NOMO-1 treated with DMSO at 0.1 percent for 48 hours (cell line): Measurements from ENCODE around the gene OR51L1.
"Not testable (repeated sequence)": the region's sequence is repeated elsewhere in the genome, so short reads cannot be mapped to it uniquely, and the experiment has no call there.

Experiments
- DNase-seq: peaks from one replicate; lab custom pipeline; 2025; ENCODE audit not compliant: unreplicated experiment; lab: John Stamatoyannopoulos, UW

Gene OR51L1, protein sequence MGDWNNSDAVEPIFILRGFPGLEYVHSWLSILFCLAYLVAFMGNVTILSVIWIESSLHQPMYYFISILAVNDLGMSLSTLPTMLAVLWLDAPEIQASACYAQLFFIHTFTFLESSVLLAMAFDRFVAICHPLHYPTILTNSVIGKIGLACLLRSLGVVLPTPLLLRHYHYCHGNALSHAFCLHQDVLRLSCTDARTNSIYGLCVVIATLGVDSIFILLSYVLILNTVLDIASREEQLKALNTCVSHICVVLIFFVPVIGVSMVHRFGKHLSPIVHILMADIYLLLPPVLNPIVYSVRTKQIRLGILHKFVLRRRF

DNA sequence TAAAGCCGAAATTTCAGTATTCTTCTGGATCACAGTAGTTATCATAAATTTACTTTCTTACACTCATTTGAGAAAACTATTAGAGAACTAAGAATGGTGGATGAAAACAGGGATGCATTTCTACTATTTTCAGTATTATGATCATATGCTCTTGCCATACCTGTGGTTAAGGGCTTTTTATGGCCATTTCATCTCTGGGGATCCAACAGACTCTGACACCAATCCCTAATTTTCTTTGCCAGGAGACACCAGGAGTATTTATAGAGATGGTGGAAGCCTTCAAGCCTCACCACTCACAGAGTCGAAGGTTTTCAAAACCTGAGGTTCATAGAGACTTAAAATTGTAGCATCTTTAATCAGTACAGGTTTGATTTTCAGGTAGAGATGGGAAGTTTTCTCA is at the start of gene OR51L1:
Gene OR51L1 (plus strand): TSS at position 301 of the 400 bp plus-strand sequence. CDS start 4,132 bp downstream, outside the sequence.
- DNase-seq: no peak

GRCh38 chr11:4947505-4947904 is 47.1 kb upstream of the OR51L1 start, which contains the start of gene OR51A4:
TSS of gene OR51A4 (minus strand) at chr11:4947605. CDS start at chr11:4947100, 505 bp downstream.
- no peak for DNase-seq

- DNase-seq: not testable (repeated sequence)
Measured at GRCh38 chr11:4955613-4956012, 39.0 kb upstream of the OR51L1 start, which contains the start of gene OR51A2. TSS of gene OR51A2 (minus strand) at chr11:4955713. CDS start at chr11:4955713, 0 bp downstream.

DNA sequence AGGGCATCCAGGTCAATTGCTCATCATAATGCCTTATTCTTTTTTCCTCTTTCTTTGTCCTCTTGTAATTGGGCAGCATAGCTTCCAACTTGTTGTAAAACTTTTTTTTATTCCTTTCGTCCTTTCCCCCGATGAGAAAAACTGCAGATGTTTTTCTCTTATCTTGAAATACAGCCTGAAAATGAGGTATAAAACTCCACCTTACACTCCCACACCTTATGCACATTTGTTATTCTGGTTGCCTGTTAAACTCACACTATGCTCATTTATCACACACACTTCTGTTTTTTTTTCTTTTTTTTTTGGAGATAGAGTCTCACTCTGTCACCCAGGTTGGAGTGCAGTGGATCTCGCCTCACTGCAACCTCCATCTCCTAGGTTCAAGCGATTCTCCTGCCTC is 37.3 kb upstream of the OR51L1 start:
- no peak for DNase-seq

GRCh38 chr11:4960877-4961276 is 33.8 kb upstream of the OR51L1 start:
- no peak for DNase-seq

- DNase-seq: no peak
Measured at GRCh38 chr11:4962816-4963215, 31.8 kb upstream of the OR51L1 start.

GRCh38 chr11:4975436-4975835 is 19.2 kb upstream of the OR51L1 start:
- no peak for DNase-seq

DNA sequence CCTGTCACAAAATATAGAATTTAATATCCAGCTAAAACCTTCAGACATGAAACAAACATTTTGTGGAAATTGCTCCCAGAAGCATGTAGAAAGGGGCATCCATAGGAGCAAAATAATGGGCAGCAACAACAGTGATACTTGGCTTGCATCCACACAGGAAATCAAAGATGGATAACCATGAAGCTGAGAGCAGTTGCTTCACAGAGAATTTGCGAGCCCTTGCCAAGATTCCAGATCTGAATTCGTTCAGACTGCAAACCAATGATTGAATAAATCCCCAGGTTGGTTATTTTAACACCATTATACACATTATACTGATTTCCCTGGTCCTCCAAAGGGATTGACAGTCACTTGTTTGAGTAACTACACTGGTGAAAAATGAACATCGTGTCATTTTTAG is 15.6 kb upstream of the OR51L1 start:
- no peak for DNase-seq

DNA sequence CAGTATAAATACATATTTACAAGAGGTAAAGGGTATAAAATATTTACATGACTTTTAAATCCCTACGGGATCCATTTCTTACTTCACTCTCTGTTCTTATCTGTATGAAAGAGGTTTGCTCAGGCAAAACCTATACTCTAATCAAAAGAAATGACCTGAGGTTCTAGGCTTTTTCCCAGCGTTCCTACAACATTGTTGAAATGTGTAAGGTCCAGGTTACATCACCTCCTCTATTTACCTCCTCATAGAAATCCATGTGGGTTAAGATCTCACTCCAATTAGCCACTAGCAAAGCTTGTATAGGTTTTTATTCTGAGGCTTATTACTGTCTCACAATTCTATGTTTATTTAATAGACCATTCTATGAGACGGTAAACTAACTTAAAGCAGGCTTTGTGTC is 12.0 kb upstream of the OR51L1 start:
- DNase-seq: no peak

- DNase-seq: no peak
Measured at GRCh38 chr11:4983841-4984240, 10.8 kb upstream of the OR51L1 start.

GRCh38 chr11:4991060-4991459 is 3.6 kb upstream of the OR51L1 start:
- no peak for DNase-seq

DNA sequence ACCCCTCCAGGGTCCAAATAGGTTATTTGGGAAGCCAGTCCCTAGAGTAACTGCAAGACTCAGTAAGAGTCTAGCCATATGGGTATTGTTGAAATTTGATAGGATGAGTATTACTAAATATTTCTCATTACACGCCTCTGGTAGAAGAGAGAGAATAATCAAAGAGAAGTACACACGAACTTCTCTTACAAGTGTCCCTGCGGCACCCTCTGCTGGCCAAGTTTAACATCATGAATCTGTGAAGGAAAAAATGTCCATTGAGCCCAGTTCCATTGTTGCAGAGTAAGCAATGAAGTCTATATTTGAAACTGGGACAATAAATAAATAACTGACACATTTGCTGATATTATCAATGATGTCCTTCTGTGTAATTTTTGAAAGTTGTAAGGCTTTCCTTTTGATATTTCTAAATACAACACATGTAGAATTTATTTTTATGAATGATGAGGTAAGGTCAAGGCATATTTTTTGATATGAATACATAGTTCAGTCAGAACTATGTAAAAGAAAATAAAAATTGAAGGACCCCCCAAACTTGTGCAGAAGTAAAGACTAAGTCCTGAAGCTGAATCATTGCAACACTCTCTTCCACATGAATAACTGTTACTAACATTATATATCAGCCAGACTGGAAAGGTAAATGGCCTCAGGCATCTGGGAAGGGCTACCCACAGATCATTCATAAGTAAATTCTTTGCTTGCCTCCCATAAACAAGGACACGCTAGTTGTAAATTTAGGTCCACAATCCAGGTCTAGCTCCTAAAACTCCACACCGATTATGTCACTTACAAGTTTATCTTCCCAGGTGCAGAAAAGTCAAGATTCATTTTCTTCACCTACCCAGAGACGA is 10.0 kb downstream of the OR51L1 start:
- peak; percentile 41 for DNase-seq

GRCh38 chr11:5007561-5007960 is 12.9 kb downstream of the OR51L1 start:
- DNase-seq: no peak

GRCh38 chr11:5011254-5011653 is 16.6 kb downstream of the OR51L1 start:
- no peak for DNase-seq

GRCh38 chr11:5013012-5013411 is 18.4 kb downstream of the OR51L1 start:
- DNase-seq: no peak

DNA sequence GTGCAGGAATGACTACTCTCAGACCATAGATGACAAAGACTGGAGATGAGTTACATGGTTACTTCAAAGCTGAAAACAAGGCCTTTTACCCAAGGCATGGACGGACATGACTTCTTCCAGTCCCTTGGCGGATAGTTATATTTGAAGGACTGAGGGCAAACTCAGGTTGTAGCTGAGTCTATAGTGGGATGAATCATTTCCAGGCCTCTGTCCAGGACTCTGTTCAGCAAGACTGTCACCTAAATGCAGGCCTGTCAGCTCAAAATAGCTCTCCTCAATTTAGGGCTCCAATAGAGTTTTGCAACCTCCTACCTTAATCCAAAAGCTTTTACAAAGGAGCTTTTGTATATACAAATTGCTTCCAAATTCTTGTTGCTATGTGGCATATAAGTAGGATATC is 27.3 kb downstream of the OR51L1 start:
- DNase-seq: no peak

- no peak for DNase-seq
Measured at GRCh38 chr11:5036669-5037068, 42.0 kb downstream of the OR51L1 start.

DNA sequence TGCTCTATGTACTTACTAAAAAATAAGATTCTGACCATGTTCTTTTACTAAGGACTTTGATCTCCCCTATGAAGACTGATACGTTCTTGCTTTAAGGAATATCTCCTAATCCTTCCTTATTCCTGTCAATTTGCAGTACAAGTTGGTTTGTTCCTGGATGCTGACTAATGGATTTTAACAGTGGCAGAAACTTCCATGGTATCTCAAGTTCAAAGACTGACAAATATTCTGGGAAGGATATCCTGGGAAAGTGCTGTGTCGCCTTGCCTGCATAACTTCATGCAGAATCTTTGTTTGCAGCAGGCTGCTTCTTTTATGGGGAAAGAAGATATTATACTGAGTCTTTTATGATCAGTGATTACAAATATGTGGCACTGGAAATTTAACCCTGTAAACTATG is 43.3 kb downstream of the OR51L1 start:
- DNase-seq: no peak

GRCh38 chr11:5038341-5038740 is 43.7 kb downstream of the OR51L1 start:
- DNase-seq: no peak

DNA sequence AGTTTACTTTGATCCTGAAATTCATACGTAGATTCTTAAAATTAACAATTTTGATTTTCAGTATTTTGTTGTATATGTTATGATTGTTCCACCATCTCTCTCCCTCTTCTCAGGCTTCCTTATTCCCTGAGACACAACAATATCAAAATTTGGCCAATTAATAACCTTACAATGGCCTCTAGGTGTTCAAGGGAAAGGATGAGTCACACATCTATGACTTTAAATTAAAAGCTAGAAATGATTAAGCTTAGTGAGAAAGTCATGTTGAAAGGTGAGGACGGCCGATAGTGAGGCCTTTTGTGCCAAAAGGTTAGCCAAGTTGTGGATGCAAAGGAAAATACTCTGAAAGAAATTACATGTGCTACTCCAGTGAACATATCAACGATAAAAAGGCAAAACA is 46.2 kb downstream of the OR51L1 start:
- no peak for DNase-seq

DNA sequence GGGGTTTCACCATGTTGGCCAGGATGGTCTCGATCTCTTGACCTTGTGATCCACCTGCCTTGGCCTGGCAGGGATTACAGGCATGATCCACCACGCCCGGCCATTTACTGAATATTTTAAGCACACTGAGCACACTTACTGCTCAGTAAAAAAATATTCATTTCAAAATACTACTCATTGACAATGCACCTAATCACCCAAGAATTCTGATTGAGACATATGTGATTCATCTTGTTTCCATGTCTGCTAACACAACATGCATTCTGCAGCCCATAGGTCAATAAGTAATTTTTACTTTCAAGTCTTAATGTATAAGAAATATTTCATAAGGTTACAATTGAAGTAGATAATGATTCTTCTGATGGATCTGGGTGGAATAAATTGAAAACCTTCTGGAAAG is 47.4 kb downstream of the OR51L1 start:
- no peak for DNase-seq

GRCh38 chr11:5043380-5043779 is 48.7 kb downstream of the OR51L1 start:
- DNase-seq: peak; percentile 1
